Measurements from ENCODE around the gene DHX16.
"Not testable (repeated sequence)": the region's sequence is repeated elsewhere in the genome, so short reads cannot be mapped to it uniquely, and the experiment has no call there.

- not testable (repeated sequence) for TF ChIP-seq CTCF (conservative IDR thresholded peaks at IDR 0.05; ENCODE audit: low read length); EZH2phosphoT487 (IDR thresholded peaks at IDR 0.05; ENCODE audit: borderline replicate concordance, low read depth, low read length)
Measured at GRCh38 chr6:30717845-30718720, 45.3 kb upstream of the DHX16 start.

Measured in OCI-LY7 (cell line).